Naive thymus-derived CD8-positive, alpha-beta T cell (primary cell): ENCODE results near the gene RDH16. TPM values are rescaled to one million over a fixed set of nuclear protein-coding genes. Genes with fewer than 3 reads are reported as not detected.

Experiments used
- ATAC-seq, 2 donors: fragments of 150-1000 bp; cut with Tn5 transposase in 1 of 2; sonication (Bioruptor Pico), chemical (Tn5 transposase) in 1 of 2; 1 replicate in 1 of 2; 2 replicates in 1 of 2; pipeline ENCODE4 v1.10.0; 2021; ENCODE audit warnings: mild to moderate bottlenecking in 2 of 2, moderate library complexity in 2 of 2
- POLR2A ChIA-PET: fragments of 350-600 bp; sonication (Branson Sonifier 250); formaldehyde crosslinking; loops from one replicate; lab custom pipeline; 2021; ENCODE audit warnings: antibody characterized with exemption; lab: Charles Lee
- DNase-seq, 10 donors: peaks; one replicate each; pipeline versions ENCODE4 v3.0.0 to v3.0.0-alpha.2; 2020 to 2022
- H3K27ac Mint-ChIP-seq, 10 donors: one replicate each; pipeline ENCODE4 v1.8.0; 2020 to 2022; ENCODE audit warnings: mild to moderate bottlenecking in 10 of 10, mixed read lengths in 10 of 10, moderate library complexity in 4 of 10, inconsistent platforms in 1 of 10
- H3K27me3 Mint-ChIP-seq, 5 donors: one replicate each; pipeline ENCODE4 v1.8.0; 2021 to 2022; ENCODE audit warnings: mixed read lengths in 5 of 5
- H3K36me3 Mint-ChIP-seq, 3 donors: one replicate each; pipeline ENCODE4 v1.8.0; 2020 to 2022; ENCODE audit warnings: mixed read lengths in 3 of 3, mild to moderate bottlenecking in 2 of 3, inconsistent platforms in 1 of 3
- H3K4me1 Mint-ChIP-seq, 4 donors: one replicate each; pipeline ENCODE4 v1.8.0; 2021 to 2022; ENCODE audit warnings: mixed read lengths in 4 of 4
- H3K4me3 Mint-ChIP-seq, 10 donors: one replicate each; pipeline ENCODE4 v1.8.0; 2020 to 2022; ENCODE audit warnings: mild to moderate bottlenecking in 10 of 10, mixed read lengths in 10 of 10, moderate library complexity in 6 of 10, inconsistent platforms in 1 of 10
- H3K9me3 Mint-ChIP-seq, 9 donors: one replicate each; pipeline ENCODE4 v1.8.0; 2020 to 2022; ENCODE audit warnings: mixed read lengths in 9 of 9, mild to moderate bottlenecking in 3 of 9, inconsistent platforms in 1 of 9, moderate library complexity in 1 of 9
- polyA plus RNA-seq, 3 donors: library from polyadenylated mRNA; unstranded; fragments of 300-500 nt; fragmentation: Illumina TruSeq; gene quantifications; one replicate each; pipeline ENCODE4 v1.2.3, GENCODE V29; 2021
- total RNA-seq, 8 experiments: library from RNA in 2 of 8; stranded (reverse) in 2 of 8; gene quantifications; one replicate each; pipeline ENCODE4 v1.2.3 and lab custom pipeline; 2021 to 2026

RDH16 gene
- total and polyA plus RNA-seq, 5 experiments from 2014 or later = 0.08 to 1.7 (median 1.6) TPM; not detected in 2

GRCh38 chr12:56996793-56997545 lies 39.6 kb upstream of the RDH16 start:
- Mint-ChIP-seq H3K4me1 (peaks cover 25 to 42% (median 35%) of the 10 kb centered on the region in 4 donors), H3K4me3 (no peak overlapping the region), H3K9me3 (no peaks in the 10 kb centered on the region), H3K36me3 (peaks cover 0 to 56% (median 5%) of the 10 kb centered on the region in 3 donors), H3K27me3 (no peaks in the 10 kb centered on the region), H3K27ac (peak overlapping the region in 1 of 10 donors; percentile 38)
- POLR2A ChIA-PET = no interaction called here
- DNase-seq (no peak), ATAC-seq (no peak)

GRCh38 chr12:56995930-56996496 lies 38.6 kb upstream of the RDH16 start:
- H3K9me3 Mint-ChIP-seq = no peaks in the 10 kb centered on the region
- ATAC-seq = no peak
- H3K27me3 Mint-ChIP-seq = no peaks in the 10 kb centered on the region
- POLR2A ChIA-PET = no interaction called here
- H3K36me3 Mint-ChIP-seq = peaks cover 0 to 49% (median 5%) of the 10 kb centered on the region in 3 donors
- peak overlapping the region in 2 of 10 donors; percentile 71 to 83 for H3K27ac Mint-ChIP-seq
- H3K4me1 Mint-ChIP-seq = peaks cover 25 to 41% (median 34%) of the 10 kb centered on the region in 4 donors
- DNase-seq = no peak
- no peak overlapping the region for H3K4me3 Mint-ChIP-seq

- Mint-ChIP-seq H3K4me1 (peaks cover 25 to 37% (median 30%) of the 10 kb centered on the region in 4 donors), H3K27me3 (no peaks in the 10 kb centered on the region), H3K27ac (peak overlapping the region in 2 of 10 donors; percentile 71 to 83), H3K36me3 (peaks cover 0 to 42% (median 5%) of the 10 kb centered on the region in 3 donors), H3K4me3 (no peak overlapping the region), H3K9me3 (no peaks in the 10 kb centered on the region)
- POLR2A ChIA-PET = interaction anchor here (0.9 kb wide), 1 partner anchor 10 kb away, joined by 3 read pairs; no protein-coding TSS in a partner anchor
- ATAC-seq (no peak), DNase-seq (peak in 1 of 10 donors; percentile 14)
Measured at GRCh38 chr12:56995201-56995929, 38.0 kb upstream of the RDH16 start.

- Mint-ChIP-seq H3K9me3 (no peaks in the 10 kb centered on the region), H3K27me3 (no peaks in the 10 kb centered on the region), H3K27ac (no peak overlapping the region), H3K4me3 (no peak overlapping the region), H3K36me3 (peaks cover 0 to 31% (median 5%) of the 10 kb centered on the region in 3 donors), H3K4me1 (peaks cover 17 to 29% (median 25%) of the 10 kb centered on the region in 4 donors)
- ATAC-seq (no peak), DNase-seq (peak in 1 of 10 donors; percentile 7)
- POLR2A ChIA-PET = interaction anchor here (0.7 kb wide), 1 partner anchor 34 kb away, joined by 3 read pairs; no protein-coding TSS in a partner anchor
Measured at GRCh38 chr12:56994231-56994746, 36.9 kb upstream of the RDH16 start.

GRCh38 chr12:56993346-56993745 lies 35.9 kb upstream of the RDH16 start:
- Mint-ChIP-seq H3K27ac (peak overlapping the region in 1 of 10 donors; percentile 23), H3K27me3 (no peaks in the 10 kb centered on the region), H3K36me3 (peaks cover 0 to 22% (median 5%) of the 10 kb centered on the region in 3 donors), H3K4me1 (peaks cover 11 to 21% (median 17%) of the 10 kb centered on the region in 4 donors), H3K4me3 (no peak overlapping the region), H3K9me3 (no peaks in the 10 kb centered on the region)
- DNase-seq (peak in 1 of 10 donors; percentile 2), ATAC-seq (no peak)
- POLR2A ChIA-PET = no interaction called here

GRCh38 chr12:56991319-56992246 lies 34.2 kb upstream of the RDH16 start:
- peaks cover 16 to 18% (median 17%) of the 10 kb centered on the region in 4 donors for H3K4me1 Mint-ChIP-seq
- no peak for ATAC-seq
- peaks cover 0 to 8% (median 2%) of the 10 kb centered on the region in 3 donors for H3K36me3 Mint-ChIP-seq
- peak overlapping the region in 2 of 10 donors; percentile 47 to 72 for H3K27ac Mint-ChIP-seq
- no peak overlapping the region for H3K4me3 Mint-ChIP-seq
- peak in 1 of 10 donors; percentile 0 for DNase-seq
- no peaks in the 10 kb centered on the region for H3K27me3 Mint-ChIP-seq
- POLR2A ChIA-PET = interaction anchor here (0.6 kb wide), 1 partner anchor 303 kb away, joined by 3 read pairs; no protein-coding TSS in a partner anchor
- H3K9me3 Mint-ChIP-seq = no peaks in the 10 kb centered on the region

- H3K9me3 Mint-ChIP-seq = no peaks in the 10 kb centered on the region
- peaks cover 0 to under 1% (median under 1%) of the 10 kb centered on the region in 3 donors for H3K36me3 Mint-ChIP-seq
- H3K4me3 Mint-ChIP-seq = no peak overlapping the region
- H3K27me3 Mint-ChIP-seq = no peaks in the 10 kb centered on the region
- POLR2A ChIA-PET = interaction anchor here (0.6 kb wide), 1 partner anchor 1237 kb away, joined by 3 read pairs; no protein-coding TSS in a partner anchor
- ATAC-seq = no peak
- DNase-seq = peak in 1 of 10 donors; percentile 5
- H3K4me1 Mint-ChIP-seq = peaks cover 12 to 16% (median 15%) of the 10 kb centered on the region in 4 donors
- peak overlapping the region in 1 of 10 donors; percentile 22 for H3K27ac Mint-ChIP-seq
Measured at GRCh38 chr12:56990648-56991318, 33.4 kb upstream of the RDH16 start.

GRCh38 chr12:56989861-56990610 lies 32.6 kb upstream of the RDH16 start:
- Mint-ChIP-seq H3K36me3 (no peaks in the 10 kb centered on the region), H3K4me1 (peaks cover 11 to 16% (median 15%) of the 10 kb centered on the region in 4 donors), H3K4me3 (no peak overlapping the region), H3K9me3 (no peaks in the 10 kb centered on the region), H3K27me3 (no peaks in the 10 kb centered on the region), H3K27ac (peak overlapping the region in 1 of 10 donors; percentile 33)
- DNase-seq = no peak
- POLR2A ChIA-PET = interaction anchor here (0.6 kb wide), 1 partner anchor 1236 kb away, joined by 3 read pairs; no protein-coding TSS in a partner anchor
- ATAC-seq = no peak

- DNase-seq (peak in 1 of 10 donors; percentile 11), ATAC-seq (no peak)
- Mint-ChIP-seq H3K27me3 (peaks cover 0 to 1% (median 0%) of the 10 kb centered on the region in 5 donors), H3K4me1 (peaks cover 8 to 16% (median 15%) of the 10 kb centered on the region in 4 donors), H3K27ac (no peak overlapping the region), H3K9me3 (no peaks in the 10 kb centered on the region), H3K36me3 (no peaks in the 10 kb centered on the region), H3K4me3 (no peak overlapping the region)
- POLR2A ChIA-PET = interaction anchor here (1.6 kb wide), 1 partner anchor 236 kb away, joined by 3 read pairs; the partner anchor contains the start of gene PRIM1
Measured at GRCh38 chr12:56988207-56988739, 30.9 kb upstream of the RDH16 start.

- peaks cover 8 to 16% (median 15%) of the 10 kb centered on the region in 4 donors for H3K4me1 Mint-ChIP-seq
- peak; percentile 68 to 89 for ATAC-seq
- no peaks in the 10 kb centered on the region for H3K9me3 Mint-ChIP-seq
- peak; percentile 49 to 83 (median 70) for DNase-seq
- peaks cover 0 to 1% (median 0%) of the 10 kb centered on the region in 5 donors for H3K27me3 Mint-ChIP-seq
- peak overlapping the region in 2 of 10 donors; percentile 34 to 76 for H3K27ac Mint-ChIP-seq
- peak overlapping the region in 6 of 10 donors; percentile 41 to 73 (median 48) for H3K4me3 Mint-ChIP-seq
- POLR2A ChIA-PET = interaction anchor here (1.6 kb wide), 1 partner anchor 235 kb away, joined by 3 read pairs; the partner anchor contains the start of gene PRIM1
- H3K36me3 Mint-ChIP-seq = no peaks in the 10 kb centered on the region
Measured at GRCh38 chr12:56987551-56988053, 30.2 kb upstream of the RDH16 start.
